ENCODE data around the gene ZDHHC20. TPM values are rescaled to one million over a fixed set of nuclear protein-coding genes. Genes with fewer than 3 reads are reported as not detected.

Gene ZDHHC20
- total and polyA plus RNA-seq, 2 of the 13 experiments (the other 11 are each of a cell fraction or from before 2014, with no cell fraction given), result 19.9 to 59.9 TPM

DNA sequence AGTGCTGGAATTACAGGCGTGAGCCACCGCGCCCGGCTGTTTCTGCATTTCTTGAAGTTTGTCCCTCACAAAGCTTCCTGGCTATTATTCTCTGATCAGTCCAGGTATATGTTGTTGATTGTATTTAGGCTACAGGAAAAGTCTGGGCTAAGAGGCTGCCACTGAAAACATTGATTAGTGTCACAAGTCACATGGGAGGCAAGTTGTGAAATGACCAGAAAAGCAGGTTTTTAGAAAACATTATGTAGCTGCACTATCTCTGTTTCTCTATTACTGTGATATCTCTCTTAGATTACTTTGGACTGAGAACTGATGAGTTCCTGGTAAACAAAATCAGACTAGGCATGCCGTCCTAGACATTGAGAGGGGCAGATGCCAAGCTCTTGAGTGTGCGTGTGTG is 16.0 kb upstream of the ZDHHC20 start:
- Histone ChIP-seq H3K9ac (ENCODE audit: insufficient read depth, low read depth, low read length) (no peak overlapping the region), H3K9me3 (ENCODE audit: low read length) (no peaks in the 10 kb centered on the region), H4K20me1 (ENCODE audit: insufficient read depth, low read length) (no peaks in the 10 kb centered on the region), H3K27me3 (ENCODE audit: control insufficient read depth in 1 of 2, insufficient read depth in 2 of 2, low read length in 2 of 2) (peaks cover 0 to 2% of the 10 kb centered on the region in 2 experiments; a peak in 1 of 5 replicates), H3K36me3 (replicated peaks in 1 of 2; ENCODE audit: control insufficient read depth in 1 of 2, insufficient read depth in 2 of 2, low read length in 2 of 2) (no peaks in the 10 kb centered on the region), H3K79me2 (ENCODE audit: insufficient read depth, low read length) (no peaks in the 10 kb centered on the region), H3K27ac (ENCODE audit: extremely low read length, insufficient read depth, low read length) (no peak overlapping the region), H3K4me3 (replicated peaks in 1 of 3; ENCODE audit: insufficient read depth in 1 of 3, low read depth in 2 of 3, low read length in 3 of 3) (no peak overlapping the region), H3K4me2 (ENCODE audit: low read depth, low read length) (no peak overlapping the region), H2AFZ (ENCODE audit: low read length) (no peak overlapping the region), H3K4me1 (ENCODE audit: insufficient read depth, low read length) (0 out of 2 replicates have a peak, but pooled peaks cover 10% of the 10 kb centered on the region)
- DNase-seq (ENCODE audit: low spot score), result no peak
- 61% methylated on average over 6 of the region's 6 CpGs for WGBS (ENCODE audit: low lambda C conversion rate)
- in situ Hi-C loops (cut with HindIII; ENCODE audit: extremely low pct_ligation_motif_present, low pct_unique_long_range_greater_than_20kb), result loop anchor here (5.0 kb wide), 2 partner anchors 133 to 178 kb away; no protein-coding TSS in a partner anchor
- POLR2A ChIA-PET, result no interaction called here
- no peak for ATAC-seq
- TF ChIP-seq REXO4 (CRISPR knock-in tag; IDR thresholded peaks at IDR 0.05; ENCODE audit: borderline replicate concordance), result no peak
- TF ChIP-seq, protein P1, sequence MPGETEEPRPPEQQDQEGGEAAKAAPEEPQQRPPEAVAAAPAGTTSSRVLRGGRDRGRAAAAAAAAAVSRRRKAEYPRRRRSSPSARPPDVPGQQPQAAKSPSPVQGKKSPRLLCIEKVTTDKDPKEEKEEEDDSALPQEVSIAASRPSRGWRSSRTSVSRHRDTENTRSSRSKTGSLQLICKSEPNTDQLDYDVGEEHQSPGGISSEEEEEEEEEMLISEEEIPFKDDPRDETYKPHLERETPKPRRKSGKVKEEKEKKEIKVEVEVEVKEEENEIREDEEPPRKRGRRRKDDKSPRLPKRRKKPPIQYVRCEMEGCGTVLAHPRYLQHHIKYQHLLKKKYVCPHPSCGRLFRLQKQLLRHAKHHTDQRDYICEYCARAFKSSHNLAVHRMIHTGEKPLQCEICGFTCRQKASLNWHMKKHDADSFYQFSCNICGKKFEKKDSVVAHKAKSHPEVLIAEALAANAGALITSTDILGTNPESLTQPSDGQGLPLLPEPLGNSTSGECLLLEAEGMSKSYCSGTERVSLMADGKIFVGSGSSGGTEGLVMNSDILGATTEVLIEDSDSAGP (CRISPR knock-in tag; IDR thresholded peaks at IDR 0.05; ENCODE audit: borderline replicate concordance), result no peak
- no peak for TF ChIP-seq NR2F6 (IDR thresholded peaks at IDR 0.05)
- no peak for TF ChIP-seq NR2F6 (CRISPR knock-in tag; IDR thresholded peaks at IDR 0.05)
- no peak for TF ChIP-seq ZNF570 (CRISPR knock-in tag; IDR thresholded peaks at IDR 0.05; ENCODE audit: borderline replicate concordance)
- TF ChIP-seq NFE2L2 (IDR thresholded peaks at IDR 0.05; ENCODE audit: low read length), result no peak
- TF ChIP-seq, protein P2, sequence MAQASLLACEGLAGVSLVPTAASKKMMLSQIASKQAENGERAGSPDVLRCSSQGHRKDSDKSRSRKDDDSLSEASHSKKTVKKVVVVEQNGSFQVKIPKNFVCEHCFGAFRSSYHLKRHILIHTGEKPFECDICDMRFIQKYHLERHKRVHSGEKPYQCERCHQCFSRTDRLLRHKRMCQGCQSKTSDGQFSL (CRISPR knock-in tag; IDR thresholded peaks at IDR 0.05), result no peak
- TF ChIP-seq MAF1 (CRISPR knock-in tag; IDR thresholded peaks at IDR 0.05; ENCODE audit: borderline replicate concordance), result no peak
- TF ChIP-seq ZNF274 (CRISPR knock-in tag; IDR thresholded peaks at IDR 0.05), result no peak
- TF ChIP-seq XRCC5 (optimal IDR thresholded peaks at IDR 0.05; ENCODE audit: low read length), result no peak
- TF ChIP-seq, protein P3, sequence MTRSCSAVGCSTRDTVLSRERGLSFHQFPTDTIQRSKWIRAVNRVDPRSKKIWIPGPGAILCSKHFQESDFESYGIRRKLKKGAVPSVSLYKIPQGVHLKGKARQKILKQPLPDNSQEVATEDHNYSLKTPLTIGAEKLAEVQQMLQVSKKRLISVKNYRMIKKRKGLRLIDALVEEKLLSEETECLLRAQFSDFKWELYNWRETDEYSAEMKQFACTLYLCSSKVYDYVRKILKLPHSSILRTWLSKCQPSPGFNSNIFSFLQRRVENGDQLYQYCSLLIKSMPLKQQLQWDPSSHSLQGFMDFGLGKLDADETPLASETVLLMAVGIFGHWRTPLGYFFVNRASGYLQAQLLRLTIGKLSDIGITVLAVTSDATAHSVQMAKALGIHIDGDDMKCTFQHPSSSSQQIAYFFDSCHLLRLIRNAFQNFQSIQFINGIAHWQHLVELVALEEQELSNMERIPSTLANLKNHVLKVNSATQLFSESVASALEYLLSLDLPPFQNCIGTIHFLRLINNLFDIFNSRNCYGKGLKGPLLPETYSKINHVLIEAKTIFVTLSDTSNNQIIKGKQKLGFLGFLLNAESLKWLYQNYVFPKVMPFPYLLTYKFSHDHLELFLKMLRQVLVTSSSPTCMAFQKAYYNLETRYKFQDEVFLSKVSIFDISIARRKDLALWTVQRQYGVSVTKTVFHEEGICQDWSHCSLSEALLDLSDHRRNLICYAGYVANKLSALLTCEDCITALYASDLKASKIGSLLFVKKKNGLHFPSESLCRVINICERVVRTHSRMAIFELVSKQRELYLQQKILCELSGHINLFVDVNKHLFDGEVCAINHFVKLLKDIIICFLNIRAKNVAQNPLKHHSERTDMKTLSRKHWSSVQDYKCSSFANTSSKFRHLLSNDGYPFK (CRISPR knock-in tag; IDR thresholded peaks at IDR 0.05; ENCODE audit: borderline replicate concordance), result no peak
- TF ChIP-seq, protein P4, sequence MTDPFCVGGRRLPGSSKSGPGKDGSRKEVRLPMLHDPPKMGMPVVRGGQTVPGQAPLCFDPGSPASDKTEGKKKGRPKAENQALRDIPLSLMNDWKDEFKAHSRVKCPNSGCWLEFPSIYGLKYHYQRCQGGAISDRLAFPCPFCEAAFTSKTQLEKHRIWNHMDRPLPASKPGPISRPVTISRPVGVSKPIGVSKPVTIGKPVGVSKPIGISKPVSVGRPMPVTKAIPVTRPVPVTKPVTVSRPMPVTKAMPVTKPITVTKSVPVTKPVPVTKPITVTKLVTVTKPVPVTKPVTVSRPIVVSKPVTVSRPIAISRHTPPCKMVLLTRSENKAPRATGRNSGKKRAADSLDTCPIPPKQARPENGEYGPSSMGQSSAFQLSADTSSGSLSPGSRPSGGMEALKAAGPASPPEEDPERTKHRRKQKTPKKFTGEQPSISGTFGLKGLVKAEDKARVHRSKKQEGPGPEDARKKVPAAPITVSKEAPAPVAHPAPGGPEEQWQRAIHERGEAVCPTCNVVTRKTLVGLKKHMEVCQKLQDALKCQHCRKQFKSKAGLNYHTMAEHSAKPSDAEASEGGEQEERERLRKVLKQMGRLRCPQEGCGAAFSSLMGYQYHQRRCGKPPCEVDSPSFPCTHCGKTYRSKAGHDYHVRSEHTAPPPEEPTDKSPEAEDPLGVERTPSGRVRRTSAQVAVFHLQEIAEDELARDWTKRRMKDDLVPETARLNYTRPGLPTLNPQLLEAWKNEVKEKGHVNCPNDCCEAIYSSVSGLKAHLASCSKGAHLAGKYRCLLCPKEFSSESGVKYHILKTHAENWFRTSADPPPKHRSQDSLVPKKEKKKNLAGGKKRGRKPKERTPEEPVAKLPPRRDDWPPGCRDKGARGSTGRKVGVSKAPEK (CRISPR knock-in tag; IDR thresholded peaks at IDR 0.05; ENCODE audit: borderline replicate concordance), result no peak
- no TSS peak for BruUV-seq (replicated peaks)
- FAIRE-seq, result no peak
- CTCF ChIA-PET (ENCODE audit: low intra/inter-chr PET ratio, low total read pairs), result interaction anchor here (0.8 kb wide), 1 partner anchor 137 kb away, joined by 3 read pairs; no protein-coding TSS in a partner anchor
- intact Hi-C loops (cut with micrococcal nuclease; ENCODE audit: unreplicated experiment), result loop anchor here (5.0 kb wide), 2 partner anchors 73 to 363 kb away; no protein-coding TSS in a partner anchor
